HL-60 (cell line): Measurements from ENCODE around the gene KSR2.

Experiments
- DNase-seq, 2 experiments: peaks; one replicate each; pipeline ENCODE4 v3.0.0-alpha.2; 2010 to 2020; ENCODE audit warnings: low read depth in 1 of 2, low spot score in 1 of 2
- H3K27ac ChIP-seq: fragments of 250-450 bp; sonication (Bioruptor Pico); replicated peaks from 2 replicates; pipeline ENCODE4 v1.5.1; 2020; ENCODE audit warnings: mild to moderate bottlenecking, moderate library complexity
- H3K27me3 ChIP-seq: fragments of 250-450 bp; sonication (Bioruptor Pico); 2 replicates; pipeline ENCODE4 v1.5.1; 2021; ENCODE audit warnings: mild to moderate bottlenecking, moderate library complexity; ENCODE audit not compliant: insufficient read depth, poor library complexity, severe bottlenecking
- H3K4me3 ChIP-seq: replicated peaks from 2 replicates; pipeline ENCODE4 v1.5.1; 2011; ENCODE audit warnings: mild to moderate bottlenecking, control low read depth, low read length; ENCODE audit not compliant: insufficient read depth
- GABPA ChIP-seq: IDR thresholded peaks from 2 replicates; pipeline ENCODE4 v1.6.1; 2012; ENCODE audit warnings: low read depth
- POLR2AphosphoS5 ChIP-seq: IDR thresholded peaks from 2 replicates; pipeline ENCODE4 v1.6.1; 2012; ENCODE audit warnings: low read depth
- SPI1 ChIP-seq: IDR thresholded peaks from 2 replicates; pipeline ENCODE4 v1.6.1; 2012; ENCODE audit warnings: low read depth, mild to moderate bottlenecking, borderline replicate concordance
- TF ChIP-seq, protein P1 (sequence below): IDR thresholded peaks from one replicate; pipeline ENCODE4 v1.5.1; 2011; ENCODE audit warnings: low read length, control low read depth, inconsistent platforms; ENCODE audit not compliant: insufficient read depth
- TF ChIP-seq, protein P2 (sequence below): IDR thresholded peaks from 2 replicates; pipeline ENCODE4 v1.6.1; 2012; ENCODE audit warnings: low read depth; ENCODE audit not compliant: insufficient replicate concordance

KSR2 gene

DNA sequence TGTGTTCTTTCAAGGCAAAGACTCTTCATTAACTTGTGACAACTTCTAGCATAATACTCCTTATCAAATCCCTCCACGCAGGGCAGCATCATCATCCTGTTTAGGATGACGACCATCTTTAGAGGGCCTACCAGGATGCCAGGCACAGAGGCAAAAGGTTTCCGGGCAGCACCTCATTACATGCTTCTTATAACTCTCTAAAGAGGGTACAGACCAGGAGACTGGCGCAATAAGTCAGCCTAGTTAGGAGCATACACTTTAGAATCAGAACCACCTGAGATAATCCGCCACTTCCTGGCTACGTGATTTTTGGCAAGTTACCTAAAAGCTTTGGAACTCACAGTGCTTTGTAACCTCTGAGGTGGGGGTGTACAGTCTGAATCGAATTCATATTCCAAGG, 471.4 kb downstream of the KSR2 start:
- no peak for DNase-seq
- Histone ChIP-seq H3K4me3 (no peak overlapping the region), H3K27ac (no peak overlapping the region), H3K27me3 (no peaks in the 10 kb centered on the region)
- TF ChIP-seq GABPA (no peak), SPI1 (no peak), POLR2AphosphoS5 (no peak)
- TF ChIP-seq, protein P1, sequence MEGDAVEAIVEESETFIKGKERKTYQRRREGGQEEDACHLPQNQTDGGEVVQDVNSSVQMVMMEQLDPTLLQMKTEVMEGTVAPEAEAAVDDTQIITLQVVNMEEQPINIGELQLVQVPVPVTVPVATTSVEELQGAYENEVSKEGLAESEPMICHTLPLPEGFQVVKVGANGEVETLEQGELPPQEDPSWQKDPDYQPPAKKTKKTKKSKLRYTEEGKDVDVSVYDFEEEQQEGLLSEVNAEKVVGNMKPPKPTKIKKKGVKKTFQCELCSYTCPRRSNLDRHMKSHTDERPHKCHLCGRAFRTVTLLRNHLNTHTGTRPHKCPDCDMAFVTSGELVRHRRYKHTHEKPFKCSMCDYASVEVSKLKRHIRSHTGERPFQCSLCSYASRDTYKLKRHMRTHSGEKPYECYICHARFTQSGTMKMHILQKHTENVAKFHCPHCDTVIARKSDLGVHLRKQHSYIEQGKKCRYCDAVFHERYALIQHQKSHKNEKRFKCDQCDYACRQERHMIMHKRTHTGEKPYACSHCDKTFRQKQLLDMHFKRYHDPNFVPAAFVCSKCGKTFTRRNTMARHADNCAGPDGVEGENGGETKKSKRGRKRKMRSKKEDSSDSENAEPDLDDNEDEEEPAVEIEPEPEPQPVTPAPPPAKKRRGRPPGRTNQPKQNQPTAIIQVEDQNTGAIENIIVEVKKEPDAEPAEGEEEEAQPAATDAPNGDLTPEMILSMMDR = no peak
- TF ChIP-seq, protein P2, sequence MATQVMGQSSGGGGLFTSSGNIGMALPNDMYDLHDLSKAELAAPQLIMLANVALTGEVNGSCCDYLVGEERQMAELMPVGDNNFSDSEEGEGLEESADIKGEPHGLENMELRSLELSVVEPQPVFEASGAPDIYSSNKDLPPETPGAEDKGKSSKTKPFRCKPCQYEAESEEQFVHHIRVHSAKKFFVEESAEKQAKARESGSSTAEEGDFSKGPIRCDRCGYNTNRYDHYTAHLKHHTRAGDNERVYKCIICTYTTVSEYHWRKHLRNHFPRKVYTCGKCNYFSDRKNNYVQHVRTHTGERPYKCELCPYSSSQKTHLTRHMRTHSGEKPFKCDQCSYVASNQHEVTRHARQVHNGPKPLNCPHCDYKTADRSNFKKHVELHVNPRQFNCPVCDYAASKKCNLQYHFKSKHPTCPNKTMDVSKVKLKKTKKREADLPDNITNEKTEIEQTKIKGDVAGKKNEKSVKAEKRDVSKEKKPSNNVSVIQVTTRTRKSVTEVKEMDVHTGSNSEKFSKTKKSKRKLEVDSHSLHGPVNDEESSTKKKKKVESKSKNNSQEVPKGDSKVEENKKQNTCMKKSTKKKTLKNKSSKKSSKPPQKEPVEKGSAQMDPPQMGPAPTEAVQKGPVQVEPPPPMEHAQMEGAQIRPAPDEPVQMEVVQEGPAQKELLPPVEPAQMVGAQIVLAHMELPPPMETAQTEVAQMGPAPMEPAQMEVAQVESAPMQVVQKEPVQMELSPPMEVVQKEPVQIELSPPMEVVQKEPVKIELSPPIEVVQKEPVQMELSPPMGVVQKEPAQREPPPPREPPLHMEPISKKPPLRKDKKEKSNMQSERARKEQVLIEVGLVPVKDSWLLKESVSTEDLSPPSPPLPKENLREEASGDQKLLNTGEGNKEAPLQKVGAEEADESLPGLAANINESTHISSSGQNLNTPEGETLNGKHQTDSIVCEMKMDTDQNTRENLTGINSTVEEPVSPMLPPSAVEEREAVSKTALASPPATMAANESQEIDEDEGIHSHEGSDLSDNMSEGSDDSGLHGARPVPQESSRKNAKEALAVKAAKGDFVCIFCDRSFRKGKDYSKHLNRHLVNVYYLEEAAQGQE = no peak

DNA sequence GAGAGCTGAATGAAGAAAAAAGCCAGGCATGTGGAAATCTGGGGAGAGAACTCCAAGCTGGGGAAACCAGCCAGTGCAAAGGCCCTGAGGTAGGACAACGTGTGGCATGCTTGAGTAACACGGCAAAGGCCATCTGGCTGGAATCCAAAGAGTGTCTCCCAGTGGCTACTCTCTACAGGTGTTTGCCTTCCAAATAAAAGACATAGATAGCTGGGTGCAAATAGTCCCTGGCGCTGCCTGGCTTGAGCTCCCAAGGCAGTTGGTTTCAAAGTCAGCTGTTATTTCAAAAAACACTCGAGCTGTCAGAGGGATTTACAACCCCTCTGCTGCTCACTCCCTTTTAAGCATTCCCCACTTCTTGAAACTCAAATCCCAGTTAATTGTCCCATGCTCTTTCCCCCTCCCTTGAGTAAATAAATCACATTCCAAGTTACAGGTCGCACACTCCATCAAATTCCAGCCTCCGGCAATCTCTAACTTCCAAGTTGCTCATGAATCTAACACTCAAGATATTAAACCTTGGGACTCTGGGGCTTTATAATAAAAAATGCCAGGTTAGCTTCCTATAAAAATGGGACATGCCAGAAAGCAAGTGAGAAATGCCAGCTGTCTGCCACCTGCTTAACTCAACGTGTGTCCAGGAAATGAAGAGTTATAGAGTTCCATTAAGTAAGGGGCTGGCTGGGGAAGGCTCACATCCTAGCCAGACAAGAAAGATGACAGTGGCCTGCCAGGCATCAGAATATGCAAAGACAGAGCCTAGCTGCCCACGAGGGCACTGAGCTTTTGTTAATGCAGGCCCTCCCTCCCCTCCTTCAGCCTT, 473.7 kb downstream of the KSR2 start:
- TF ChIP-seq, protein P2 = no peak
- TF ChIP-seq, protein P1 = no peak
- TF ChIP-seq POLR2AphosphoS5 (no peak), SPI1 (no peak), GABPA (no peak)
- no peaks in the 10 kb centered on the region for H3K27me3 ChIP-seq
- no peak overlapping the region for H3K4me3 ChIP-seq
- DNase-seq = no peak
- H3K27ac ChIP-seq = no peak overlapping the region

DNA sequence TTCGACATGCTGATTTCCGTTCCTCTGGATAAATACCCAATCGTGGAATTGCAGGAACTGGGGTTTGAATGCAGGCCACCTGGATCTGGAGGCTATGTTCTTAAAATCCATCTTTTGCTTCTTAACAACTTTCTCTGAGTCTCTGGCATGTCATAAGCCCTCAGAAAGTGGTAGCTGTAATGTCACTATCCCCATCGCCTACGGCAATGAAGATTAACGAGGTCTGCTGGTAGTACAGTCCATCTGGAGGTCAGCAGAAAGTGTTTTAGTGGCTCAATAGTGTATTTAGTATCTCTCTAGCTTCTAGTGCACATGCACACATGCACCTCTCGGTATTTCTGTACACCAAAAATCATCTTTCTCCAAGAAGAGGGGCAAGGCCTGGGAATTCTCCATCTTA, 477.1 kb downstream of the KSR2 start:
- Histone ChIP-seq H3K27me3 (no peaks in the 10 kb centered on the region), H3K4me3 (no peak overlapping the region), H3K27ac (no peak overlapping the region)
- TF ChIP-seq, protein P2 = no peak
- TF ChIP-seq GABPA = no peak
- TF ChIP-seq, protein P1 = no peak
- no peak for TF ChIP-seq SPI1
- no peak for TF ChIP-seq POLR2AphosphoS5
- DNase-seq = no peak
